CD8-positive, alpha-beta memory T cell (primary cell): ENCODE data around the gene C6orf15. TPM values are rescaled to one million over a fixed set of nuclear protein-coding genes. Genes with fewer than 3 reads are reported as not detected.
A peak's percentile ranks its signal among the peaks of the same experiment; 100 is the strongest.

Experiments
- CTCF ChIA-PET: fragments of 350-600 bp; sonication (Branson Sonifier 250); formaldehyde crosslinking; loops from one replicate; lab custom pipeline; 2021; ENCODE audit warnings: antibody characterized with exemption; lab: Charles Lee
- POLR2A ChIA-PET: fragments of 350-600 bp; sonication (Branson Sonifier 250); formaldehyde crosslinking; loops from one replicate; lab custom pipeline; 2021; ENCODE audit warnings: antibody characterized with exemption; lab: Charles Lee
- DNase-seq, 5 donors: peaks; one replicate each; pipeline versions ENCODE4 v3.0.0 to v3.0.0-alpha.2; 2020 to 2022; ENCODE audit warnings: mixed read lengths in 1 of 5
- H3K27ac ChIP-seq: one replicate; pipeline ENCODE4 v1.7.0; 2013; ENCODE audit warnings: low read depth, mild to moderate bottlenecking, low read length, moderate library complexity
- H3K27me3 ChIP-seq: 2 replicates; pipeline ENCODE4 v1.7.0; 2013; ENCODE audit warnings: low read length, mild to moderate bottlenecking; ENCODE audit not compliant: insufficient read depth, poor library complexity, severe bottlenecking
- H3K36me3 ChIP-seq: 2 replicates; pipeline ENCODE4 v1.7.0; 2013; ENCODE audit warnings: mild to moderate bottlenecking, low read length, moderate library complexity; ENCODE audit not compliant: insufficient read depth
- H3K4me1 ChIP-seq: 2 replicates; pipeline ENCODE4 v1.7.0; 2013; ENCODE audit warnings: mild to moderate bottlenecking, low read length, moderate library complexity; ENCODE audit not compliant: insufficient read depth
- H3K4me3 ChIP-seq: 2 replicates; pipeline ENCODE4 v1.7.0; 2013; ENCODE audit warnings: mild to moderate bottlenecking, low read length
- H3K9me3 ChIP-seq: 2 replicates; pipeline ENCODE4 v1.7.0; 2013; ENCODE audit warnings: mild to moderate bottlenecking, low read length
- H3K27ac Mint-ChIP-seq, 8 donors: one replicate each; pipeline ENCODE4 v1.8.0; 2020 to 2021; ENCODE audit warnings: mixed read lengths in 8 of 8, mild to moderate bottlenecking in 6 of 8, inconsistent platforms in 3 of 8, moderate library complexity in 3 of 8
- H3K27me3 Mint-ChIP-seq, 2 donors: one replicate each; pipeline ENCODE4 v1.8.0; 2020 to 2021; ENCODE audit warnings: mixed read lengths in 2 of 2, mild to moderate bottlenecking in 1 of 2, moderate library complexity in 1 of 2
- H3K36me3 Mint-ChIP-seq, 3 donors: one replicate each; pipeline ENCODE4 v1.8.0; 2020 to 2021; ENCODE audit warnings: mixed read lengths in 3 of 3, inconsistent platforms in 1 of 3, mild to moderate bottlenecking in 1 of 3
- H3K4me1 Mint-ChIP-seq, 3 donors: one replicate each; pipeline ENCODE4 v1.8.0; 2020 to 2021; ENCODE audit warnings: mixed read lengths in 3 of 3, inconsistent platforms in 1 of 3, mild to moderate bottlenecking in 1 of 3
- H3K4me3 Mint-ChIP-seq, 7 donors: one replicate each; pipeline ENCODE4 v1.8.0; 2020 to 2021; ENCODE audit warnings: mixed read lengths in 7 of 7, mild to moderate bottlenecking in 6 of 7, moderate library complexity in 4 of 7, inconsistent platforms in 2 of 7
- H3K9me3 Mint-ChIP-seq, 5 donors: one replicate each; pipeline ENCODE4 v1.8.0; 2020 to 2022; ENCODE audit warnings: mixed read lengths in 5 of 5, mild to moderate bottlenecking in 3 of 5, moderate library complexity in 2 of 5, inconsistent platforms in 1 of 5
- polyA plus RNA-seq: library from polyadenylated mRNA; unstranded; fragments of 300-500 nt; fragmentation: Illumina TruSeq; gene quantifications from one replicate; pipeline ENCODE4 v1.2.3, GENCODE V29; 2021
- total RNA-seq, 2 experiments: library from RNA; stranded (reverse); gene quantifications; one replicate each; pipeline ENCODE4 v1.2.3, GENCODE V29; 2021

C6orf15 gene
- total and polyA plus RNA-seq, 3 experiments from 2014 or later, result not detected

DNA sequence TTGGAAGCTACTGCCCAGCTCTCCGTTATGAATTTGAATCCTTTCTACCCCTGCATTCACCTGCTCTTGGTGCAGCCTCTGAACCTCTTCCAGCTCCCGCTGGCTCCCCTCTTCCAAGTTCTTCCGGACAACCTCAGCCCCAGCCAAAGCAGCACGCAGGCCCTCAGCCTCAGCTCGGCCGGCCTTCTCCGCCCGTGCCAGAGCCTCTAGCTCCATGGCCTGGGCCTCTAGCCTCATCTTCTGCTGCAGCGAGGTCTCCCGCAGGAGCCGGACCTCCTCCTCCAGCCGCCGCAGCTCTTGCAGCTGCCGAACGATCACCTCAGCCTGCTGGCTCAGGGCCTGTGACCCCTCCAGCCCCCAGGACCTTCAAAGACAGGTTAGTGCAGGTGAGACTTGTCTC, 42.1 kb upstream of the C6orf15 start:
- POLR2A ChIA-PET, result no interaction called here
- Histone ChIP-seq H3K36me3 (peaks cover 4% of the 10 kb centered on the region), H3K4me3 (no peak overlapping the region), H3K27ac (no peak overlapping the region), H3K27me3 (no peaks in the 10 kb centered on the region), H3K4me1 (peaks cover 12% of the 10 kb centered on the region), H3K9me3 (no peaks in the 10 kb centered on the region)
- Mint-ChIP-seq H3K4me1 (peaks cover 21 to 28% (median 26%) of the 10 kb centered on the region in 3 donors), H3K36me3 (peaks cover 3 to 53% (median 4%) of the 10 kb centered on the region in 3 donors), H3K27me3 (no peaks in the 10 kb centered on the region), H3K9me3 (no peaks in the 10 kb centered on the region), H3K4me3 (no peak overlapping the region), H3K27ac (no peak overlapping the region)
- CTCF ChIA-PET, result no interaction called here
- no peak for DNase-seq

DNA sequence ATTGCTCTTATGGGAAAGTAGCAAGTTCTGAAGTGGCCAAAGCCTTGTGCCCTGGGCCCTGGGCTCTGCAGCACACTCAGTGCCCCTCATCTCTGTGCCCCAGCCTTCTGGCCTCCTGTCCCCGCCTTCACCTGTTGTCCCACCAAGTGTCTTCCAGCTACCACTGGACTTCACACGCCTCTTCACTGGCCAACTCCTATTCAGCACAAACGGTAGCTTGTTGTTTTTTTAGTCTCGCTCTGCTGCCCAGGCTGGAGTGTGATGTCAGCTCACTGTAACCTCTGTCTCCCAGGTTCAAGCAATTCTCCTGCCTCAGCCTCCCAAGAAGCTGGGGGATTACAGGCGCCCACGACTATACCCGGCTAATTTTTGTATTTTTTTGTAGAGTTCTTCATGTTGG, 40.4 kb upstream of the C6orf15 start:
- POLR2A ChIA-PET, result no interaction called here
- Mint-ChIP-seq H3K27ac (peak overlapping the region in 1 of 8 donors; percentile 48), H3K9me3 (no peaks in the 10 kb centered on the region), H3K27me3 (no peaks in the 10 kb centered on the region), H3K36me3 (peaks cover 3 to 53% (median 4%) of the 10 kb centered on the region in 3 donors), H3K4me3 (no peak overlapping the region), H3K4me1 (peaks cover 9 to 11% (median 10%) of the 10 kb centered on the region in 3 donors)
- Histone ChIP-seq H3K27me3 (no peaks in the 10 kb centered on the region), H3K4me1 (peaks cover 5% of the 10 kb centered on the region), H3K4me3 (no peak overlapping the region), H3K27ac (no peak overlapping the region), H3K9me3 (no peaks in the 10 kb centered on the region), H3K36me3 (peaks cover 4% of the 10 kb centered on the region)
- CTCF ChIA-PET, result interaction anchor here (1.8 kb wide), 1 partner anchor 214 kb away, joined by 5 read pairs; no protein-coding TSS in a partner anchor
- no peak for DNase-seq

DNA sequence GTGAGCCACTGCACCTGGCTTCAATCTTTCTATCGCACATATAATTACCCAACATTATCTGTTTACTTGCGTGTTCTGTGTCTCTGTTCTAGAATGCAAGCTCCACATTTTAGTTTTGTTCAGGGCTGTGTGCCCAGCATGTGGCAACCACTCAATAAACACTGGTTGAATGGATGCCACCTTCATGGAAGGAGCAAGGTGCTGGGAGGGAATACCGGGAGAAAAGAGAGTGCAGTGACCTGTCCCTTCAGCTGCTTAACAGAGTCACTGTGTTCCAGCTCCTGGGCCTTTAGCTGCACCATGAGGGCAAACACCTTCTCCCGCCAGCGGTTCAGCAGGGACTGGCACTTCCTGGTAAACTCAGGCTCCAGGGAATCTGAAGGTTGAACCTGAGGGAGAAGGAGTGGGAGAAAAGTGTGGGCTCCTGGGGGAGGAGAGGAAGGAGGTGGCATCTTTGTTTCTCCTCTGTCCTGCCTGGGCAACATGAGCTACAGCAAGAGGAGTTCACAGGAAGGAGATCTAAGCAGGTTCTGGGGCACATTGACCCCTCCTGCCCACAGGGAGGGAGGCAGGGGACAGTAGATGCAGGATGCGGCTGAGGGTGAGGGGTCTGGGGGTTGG, 37.6 kb upstream of the C6orf15 start:
- no peaks in the 10 kb centered on the region for H3K27me3 Mint-ChIP-seq
- H3K4me1 ChIP-seq, result no peaks in the 10 kb centered on the region
- ChIA-PET POLR2A (interaction anchor here (1.0 kb wide), 1 partner anchor 8 kb away, joined by 3 read pairs; the partner anchor contains the start of gene TCF19), CTCF (interaction anchor here (0.8 kb wide), 1 partner anchor 13 kb away, joined by 3 read pairs; no protein-coding TSS in a partner anchor)
- H3K27me3 ChIP-seq, result no peaks in the 10 kb centered on the region
- no peaks in the 10 kb centered on the region for H3K4me1 Mint-ChIP-seq
- H3K9me3 ChIP-seq, result no peaks in the 10 kb centered on the region
- H3K27ac ChIP-seq, result no peak overlapping the region
- no peak for DNase-seq
- H3K36me3 ChIP-seq, result no peaks in the 10 kb centered on the region
- no peak overlapping the region for H3K4me3 Mint-ChIP-seq
- no peak overlapping the region for H3K4me3 ChIP-seq
- H3K27ac Mint-ChIP-seq, result no peak overlapping the region
- no peaks in the 10 kb centered on the region for H3K9me3 Mint-ChIP-seq
- peaks cover 2 to 59% (median 4%) of the 10 kb centered on the region in 3 donors for H3K36me3 Mint-ChIP-seq

DNA sequence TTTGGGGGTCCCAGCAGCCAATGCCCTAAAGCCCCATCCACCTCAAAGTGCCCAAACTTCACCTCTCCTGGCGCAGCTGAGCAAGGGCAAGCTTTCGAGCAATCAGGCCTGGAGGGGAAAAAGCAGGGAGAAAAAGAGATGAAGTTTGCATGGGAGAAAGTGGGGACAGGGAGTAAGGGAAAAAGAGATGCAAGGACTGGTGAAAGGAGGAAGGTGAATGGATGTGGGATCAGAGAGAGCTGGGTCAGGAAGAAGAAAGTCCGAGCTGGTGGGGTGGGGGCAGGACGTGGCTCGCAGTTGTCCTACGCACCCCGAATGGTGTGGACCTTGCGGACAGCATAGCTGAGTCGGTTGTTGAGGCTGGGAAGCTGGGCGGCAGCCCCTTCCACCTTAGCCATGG, 33.0 kb upstream of the C6orf15 start:
- Histone ChIP-seq H3K36me3 (no peaks in the 10 kb centered on the region), H3K27me3 (no peaks in the 10 kb centered on the region), H3K4me1 (no peaks in the 10 kb centered on the region), H3K27ac (no peak overlapping the region), H3K9me3 (no peaks in the 10 kb centered on the region), H3K4me3 (no peak overlapping the region)
- POLR2A ChIA-PET, result no interaction called here
- Mint-ChIP-seq H3K9me3 (no peaks in the 10 kb centered on the region), H3K27me3 (no peaks in the 10 kb centered on the region), H3K27ac (peak overlapping the region in 2 of 8 donors; percentile 8 to 37), H3K4me1 (no peaks in the 10 kb centered on the region), H3K36me3 (peaks cover 0 to 49% (median 2%) of the 10 kb centered on the region in 3 donors), H3K4me3 (no peak overlapping the region)
- CTCF ChIA-PET, result interaction anchor here (1.0 to 1.5 kb wide), 2 partner anchors 8 to 221 kb away, joined by 4 to 5 read pairs; no protein-coding TSS in a partner anchor
- DNase-seq, result no peak

DNA sequence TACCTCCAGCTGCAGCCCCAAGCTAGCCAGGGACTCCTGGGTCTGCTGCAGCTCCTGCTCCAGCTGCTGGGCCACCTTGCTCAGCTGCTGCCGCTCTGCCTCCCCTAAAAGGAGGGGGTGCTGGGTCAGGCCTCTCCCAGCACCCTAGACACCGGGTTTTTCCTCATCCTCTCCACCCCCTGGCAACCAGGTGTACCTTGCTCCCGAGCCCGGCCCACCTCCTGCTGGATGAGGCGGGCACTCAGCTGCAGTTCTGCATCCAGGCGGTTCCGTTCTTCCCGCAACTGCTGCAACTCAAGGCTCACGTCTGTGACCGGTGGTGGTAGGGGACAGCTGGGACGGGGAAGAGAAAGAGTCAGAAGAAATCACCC, 32.6 kb upstream of the C6orf15 start:
- H3K4me3 Mint-ChIP-seq, result no peak overlapping the region
- peak overlapping the region in 1 of 8 donors; percentile 37 for H3K27ac Mint-ChIP-seq
- Histone ChIP-seq H3K27me3 (no peaks in the 10 kb centered on the region), H3K4me3 (no peak overlapping the region), H3K9me3 (no peaks in the 10 kb centered on the region), H3K4me1 (no peaks in the 10 kb centered on the region), H3K27ac (no peak overlapping the region), H3K36me3 (no peaks in the 10 kb centered on the region)
- no peaks in the 10 kb centered on the region for H3K9me3 Mint-ChIP-seq
- ChIA-PET POLR2A (no interaction called here), CTCF (no interaction called here)
- no peak for DNase-seq
- no peaks in the 10 kb centered on the region for H3K27me3 Mint-ChIP-seq
- no peaks in the 10 kb centered on the region for H3K4me1 Mint-ChIP-seq
- H3K36me3 Mint-ChIP-seq, result peaks cover 0 to 44% (median 2%) of the 10 kb centered on the region in 3 donors

DNA sequence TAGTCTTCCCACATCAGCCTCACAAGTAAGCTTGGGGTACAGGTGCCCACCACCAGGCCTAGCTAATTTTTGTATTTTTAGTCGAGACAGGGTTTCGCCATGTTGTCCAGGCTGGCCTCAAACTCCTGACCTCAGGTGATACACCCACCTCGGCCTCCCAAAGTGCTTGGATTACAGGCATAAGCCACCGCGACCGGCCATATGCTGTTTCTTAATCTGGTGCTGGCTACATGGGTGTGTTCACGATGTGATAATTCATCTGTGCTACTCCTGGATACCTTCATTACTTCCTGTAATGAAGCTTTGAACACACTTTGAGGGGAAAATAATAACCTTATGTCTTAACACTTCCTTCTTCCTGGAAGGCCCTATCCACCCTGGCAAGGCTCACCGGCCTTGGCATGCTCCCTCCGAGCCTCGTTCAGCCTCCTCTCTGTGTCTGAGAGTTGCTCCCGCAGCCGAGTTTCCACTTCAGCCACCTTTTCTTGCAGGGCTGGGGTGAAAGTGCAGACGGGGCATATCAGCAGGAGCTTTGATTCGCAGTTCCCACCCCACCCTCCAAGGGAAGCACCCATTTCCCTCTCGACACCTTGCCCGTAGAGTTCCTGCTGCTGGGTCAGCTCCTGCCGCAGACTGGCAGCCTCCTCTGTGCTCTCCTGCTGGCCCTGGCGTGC, 32.1 kb upstream of the C6orf15 start:
- Histone ChIP-seq H3K27ac (no peak overlapping the region), H3K4me1 (no peaks in the 10 kb centered on the region)
- POLR2A ChIA-PET, result no interaction called here

DNA sequence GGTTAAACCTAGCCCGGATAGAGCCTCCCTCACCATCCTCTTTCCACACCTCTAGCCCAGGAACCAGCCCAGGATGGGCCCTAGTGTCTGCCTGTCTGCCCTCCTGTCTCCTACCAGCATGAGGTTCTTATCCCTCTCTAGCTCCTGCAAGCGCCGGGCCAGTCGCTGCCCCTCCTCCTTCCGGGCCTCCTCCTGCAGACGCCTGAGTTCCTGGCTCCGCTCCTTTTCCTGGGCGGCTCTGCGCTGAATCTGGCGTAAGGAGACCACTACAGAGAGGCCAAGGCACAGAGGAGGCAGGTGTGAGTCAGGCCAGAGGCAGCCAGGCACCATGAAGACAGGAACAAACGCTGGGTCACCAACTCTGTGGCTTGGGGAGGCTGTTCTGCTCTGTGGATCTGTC, 30.8 kb upstream of the C6orf15 start:
- Histone ChIP-seq H3K4me1 (no peaks in the 10 kb centered on the region), H3K27ac (no peak overlapping the region), H3K36me3 (no peaks in the 10 kb centered on the region), H3K9me3 (no peaks in the 10 kb centered on the region), H3K4me3 (no peak overlapping the region), H3K27me3 (no peaks in the 10 kb centered on the region)
- H3K36me3 Mint-ChIP-seq, result peaks cover 0 to 38% (median 2%) of the 10 kb centered on the region in 3 donors
- H3K27ac Mint-ChIP-seq, result peak overlapping the region in 2 of 8 donors; percentile 73 to 77
- H3K27me3 Mint-ChIP-seq, result no peaks in the 10 kb centered on the region
- H3K9me3 Mint-ChIP-seq, result no peaks in the 10 kb centered on the region
- no peak for DNase-seq
- no peak overlapping the region for H3K4me3 Mint-ChIP-seq
- H3K4me1 Mint-ChIP-seq, result no peaks in the 10 kb centered on the region
- POLR2A ChIA-PET, result no interaction called here
- CTCF ChIA-PET, result no interaction called here

More for the DNA sequence above, 32.1 kb upstream of the C6orf15 start:
- CTCF ChIA-PET, result no interaction called here
- Mint-ChIP-seq H3K36me3 (peaks cover 0 to 41% (median 2%) of the 10 kb centered on the region in 3 donors), H3K27ac (peak overlapping the region in 2 of 8 donors; percentile 75 to 91), H3K9me3 (no peaks in the 10 kb centered on the region), H3K4me1 (no peaks in the 10 kb centered on the region), H3K4me3 (no peak overlapping the region), H3K27me3 (no peaks in the 10 kb centered on the region)
- no peaks in the 10 kb centered on the region for H3K27me3 ChIP-seq
- H3K36me3 ChIP-seq, result no peaks in the 10 kb centered on the region
- H3K9me3 ChIP-seq, result no peaks in the 10 kb centered on the region
- no peak overlapping the region for H3K4me3 ChIP-seq
- DNase-seq, result no peak

DNA sequence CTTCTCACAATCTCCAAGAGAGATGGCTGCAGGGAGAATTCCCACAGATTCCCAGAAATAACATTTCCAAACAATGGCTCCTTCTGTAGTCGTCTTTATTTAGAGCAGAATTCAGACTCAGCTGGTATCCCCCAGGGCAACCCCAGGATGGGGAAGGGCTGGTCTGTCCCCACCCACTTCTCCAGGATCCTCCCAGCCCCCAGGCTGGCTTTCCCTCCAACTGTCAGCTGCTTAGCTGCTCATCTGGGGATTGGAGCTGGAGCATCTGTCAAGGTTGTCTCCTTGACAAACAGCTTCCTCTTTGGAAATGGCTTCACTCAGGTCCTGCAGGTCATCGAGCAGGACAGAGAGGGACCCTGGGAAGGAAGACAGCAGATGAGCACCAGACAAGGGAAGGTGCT, 30.0 kb upstream of the C6orf15 start:
- Mint-ChIP-seq H3K4me3 (no peak overlapping the region), H3K27ac (peak overlapping the region in 2 of 8 donors; percentile 51 to 56), H3K36me3 (peaks cover 0 to 34% (median 2%) of the 10 kb centered on the region in 3 donors), H3K4me1 (peaks cover 4 to 5% (median 4%) of the 10 kb centered on the region in 3 donors), H3K27me3 (no peaks in the 10 kb centered on the region), H3K9me3 (no peaks in the 10 kb centered on the region)
- POLR2A ChIA-PET, result no interaction called here
- no peaks in the 10 kb centered on the region for H3K9me3 ChIP-seq
- peaks cover 5% of the 10 kb centered on the region for H3K4me1 ChIP-seq
- H3K27me3 ChIP-seq, result no peaks in the 10 kb centered on the region
- H3K27ac ChIP-seq, result no peak overlapping the region
- no peaks in the 10 kb centered on the region for H3K36me3 ChIP-seq
- no peak overlapping the region for H3K4me3 ChIP-seq
- DNase-seq, result no peak
- CTCF ChIA-PET, result interaction anchor here (13.1 kb wide), 1 partner anchor 225 kb away, joined by 80 read pairs; no protein-coding TSS in a partner anchor
